RCC 7860 (cell line): ENCODE measurements around the gene COA7.

Source experiments
- DNase-seq: peaks from one replicate; pipeline ENCODE4 v3.0.0-alpha.2; 2015; ENCODE audit warnings: low spot score
- FAIRE-seq: peaks from 2 replicates; lab custom pipeline; 2012; peaks lifted over from hg19 to GRCh38; lab: Jason Lieb, UNC

COA7 gene

DNA sequence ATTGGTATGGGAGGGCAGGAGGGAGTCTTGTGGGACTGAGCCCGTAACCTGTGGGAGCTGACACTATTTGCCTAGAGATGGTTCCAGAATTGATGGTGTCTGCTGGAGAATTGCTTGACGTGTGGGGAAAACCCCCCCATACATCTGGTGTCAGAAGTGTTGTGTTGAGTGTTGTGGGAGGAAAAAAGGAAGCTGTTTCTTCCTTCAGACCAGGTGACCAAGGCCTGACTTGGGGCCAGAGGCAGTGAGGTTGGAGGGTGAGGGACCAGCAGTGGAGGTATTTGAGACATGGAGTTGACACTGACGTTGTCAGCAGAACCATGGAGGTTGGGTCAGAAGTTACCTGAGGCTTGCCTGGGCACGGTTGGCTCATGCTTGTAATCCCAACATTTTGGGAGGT, 56.8 kb downstream of the COA7 start:
- no peak for DNase-seq

DNA sequence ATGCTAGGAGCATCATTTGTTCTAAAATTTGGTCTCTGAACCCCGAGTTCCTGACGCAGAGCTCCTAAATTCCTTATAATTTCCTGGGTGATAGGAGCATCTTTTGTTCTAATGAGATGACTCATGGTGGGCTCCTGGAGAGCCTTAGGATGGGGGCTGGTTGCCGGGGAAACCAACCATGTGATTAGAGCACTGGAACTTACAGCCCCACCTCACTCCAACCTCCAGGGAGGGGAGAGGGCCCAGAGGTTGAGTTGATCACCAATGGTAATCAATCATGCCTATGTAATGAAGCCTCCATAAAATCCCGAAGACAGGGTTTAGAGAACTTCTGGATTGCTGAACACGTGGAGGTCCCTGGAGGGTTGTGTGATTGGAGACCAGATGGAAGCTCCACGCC, 57.5 kb downstream of the COA7 start:
- no peak for DNase-seq
- FAIRE-seq, result no peak

More for the DNA sequence above, 56.8 kb downstream of the COA7 start:
- no peak for FAIRE-seq

DNA sequence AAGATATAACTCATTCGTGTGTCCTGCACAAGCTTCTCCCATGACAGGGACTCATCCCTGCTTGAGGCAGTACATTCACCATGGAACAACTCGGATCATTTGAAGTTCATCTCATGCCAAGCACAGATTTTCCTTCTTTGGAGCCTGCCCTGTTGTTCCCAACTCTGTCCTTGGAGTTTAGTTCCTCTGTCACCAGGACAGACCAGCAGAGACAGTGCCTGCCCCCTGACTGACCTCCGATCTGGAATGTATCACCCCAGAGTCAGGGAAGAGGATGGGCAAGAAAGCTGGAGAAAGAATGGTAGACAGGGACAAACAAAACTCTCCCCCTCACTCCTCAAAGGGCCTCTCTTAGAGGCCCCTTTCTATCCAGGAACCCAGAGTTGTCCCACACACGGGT, 60.2 kb downstream of the COA7 start:
- DNase-seq (no peak), FAIRE-seq (no peak)

DNA sequence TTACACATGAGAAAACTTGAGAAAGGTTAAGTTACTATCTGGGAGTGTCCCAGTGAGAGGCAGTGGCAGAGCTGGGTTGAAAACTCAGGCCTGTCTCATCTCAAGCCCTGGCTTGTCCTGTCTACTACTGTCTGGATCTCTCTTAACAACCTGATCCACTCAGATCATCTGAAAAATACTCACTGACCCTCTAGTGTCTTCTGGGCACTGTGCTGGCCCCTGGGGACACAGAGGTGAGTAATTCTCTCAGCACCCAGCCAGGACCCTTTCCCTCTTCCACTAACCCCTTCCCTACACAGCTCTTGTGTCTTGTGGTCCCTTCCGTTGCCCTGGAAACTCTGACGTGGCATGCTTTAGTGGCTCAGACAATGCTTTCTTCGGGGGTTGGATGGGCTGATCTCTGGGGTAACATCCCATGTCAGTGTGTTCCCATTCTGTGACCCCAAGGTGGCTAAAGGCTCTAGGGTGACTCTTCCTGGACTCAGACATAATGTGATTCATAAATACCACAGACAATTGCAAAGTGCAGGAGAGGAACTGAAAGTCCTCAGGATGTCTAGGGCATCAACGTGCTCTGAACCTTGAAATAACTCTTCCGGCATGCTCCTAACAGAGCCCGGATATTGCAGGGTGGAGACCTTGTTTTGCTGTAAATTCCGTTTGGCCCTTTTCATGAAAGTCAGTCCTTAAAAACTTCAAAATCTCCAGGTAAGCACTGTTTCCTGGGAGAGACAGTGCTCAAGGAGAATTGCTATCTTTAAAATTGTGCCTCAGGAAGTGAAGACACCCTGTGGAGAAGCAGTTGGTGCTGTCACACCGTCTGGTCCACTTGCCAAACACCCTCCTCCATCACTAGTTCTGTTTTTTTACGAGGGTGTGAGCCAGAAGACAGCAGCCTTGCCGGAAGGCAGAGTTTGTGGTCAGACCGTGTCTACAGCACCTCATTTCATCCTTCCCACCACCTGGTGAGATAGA, 61.1 kb downstream of the COA7 start:
- FAIRE-seq, result no peak

DNA sequence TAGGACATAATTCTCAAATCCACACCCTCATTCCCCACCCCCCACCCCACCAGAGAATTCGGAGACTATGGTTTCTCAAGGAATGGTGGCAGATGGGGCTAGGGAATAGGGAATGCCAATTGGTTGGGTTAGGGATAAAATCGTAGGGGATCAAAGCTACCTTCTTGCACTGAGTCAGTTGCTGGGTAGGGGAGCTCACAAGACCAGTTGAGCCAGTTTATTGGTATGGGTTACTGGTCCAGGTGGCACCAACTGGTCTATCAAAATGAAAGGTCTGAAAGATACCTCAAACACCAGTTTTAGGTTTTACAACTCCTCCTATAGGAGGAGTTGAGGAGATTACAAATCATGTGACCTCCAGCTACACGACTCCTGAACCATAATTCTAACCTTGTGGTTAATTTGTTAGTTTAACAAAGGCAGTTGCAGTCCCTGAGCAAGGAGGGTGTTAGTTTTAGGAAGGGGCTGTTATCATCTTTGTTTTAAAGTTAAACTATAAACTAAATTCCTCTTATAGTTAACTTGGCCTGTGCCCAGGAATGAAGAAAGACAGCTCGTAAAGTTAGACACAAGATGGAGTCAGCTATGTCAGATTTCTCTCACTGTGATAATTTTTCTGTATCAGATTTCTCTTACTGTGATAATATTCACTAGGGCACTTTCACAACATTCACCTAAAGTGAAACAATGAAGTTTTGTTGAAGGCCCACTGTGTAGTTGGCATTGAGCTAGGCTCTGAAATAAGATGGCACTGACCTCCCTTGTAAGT, 62.6 kb downstream of the COA7 start:
- DNase-seq (no peak), FAIRE-seq (no peak)

More for the DNA sequence above, 61.1 kb downstream of the COA7 start:
- DNase-seq, result no peak
